Right ventricle myocardium inferior (tissue), 1 donor: ENCODE data around the gene XAF1. TPM values are rescaled to one million over a fixed set of nuclear protein-coding genes. Genes with fewer than 3 reads are reported as not detected.
"Not testable (repeated sequence)": the region's sequence is repeated elsewhere in the genome, so short reads cannot be mapped to it uniquely, and the experiment has no call there.

Source experiments
- ATAC-seq: fragments of 200-7000 bp; cut with Tn5 transposase; one replicate; pipeline ENCODE4 v1.9.1; 2020; ENCODE audit warnings: mild to moderate bottlenecking, moderate library complexity
- DNase-seq: peaks from one replicate; pipeline ENCODE4 v3.0.0; 2021; ENCODE audit errors: missing footprints
- intact Hi-C: fragments of 100-400 bp; cut with DNase I; formaldehyde crosslinking; loops from one replicate; pipeline ENCODE4 v1.11.0; 2022
- total RNA-seq: library from RNA; stranded (reverse); fragmentation: NEBNext Ultra II Directional; extraction: Animal tissue kit (Norgen Biotek cat#: 25700); gene quantifications from one replicate; pipeline ENCODE4 v1.2.1, GENCODE V29; 2021
- donor health status: DM: no; HTN: yes; CAD: no; lungs with severe emphysema.

XAF1 gene
- total RNA-seq, 1 donor from 2014 or later = 16.8 TPM

DNA sequence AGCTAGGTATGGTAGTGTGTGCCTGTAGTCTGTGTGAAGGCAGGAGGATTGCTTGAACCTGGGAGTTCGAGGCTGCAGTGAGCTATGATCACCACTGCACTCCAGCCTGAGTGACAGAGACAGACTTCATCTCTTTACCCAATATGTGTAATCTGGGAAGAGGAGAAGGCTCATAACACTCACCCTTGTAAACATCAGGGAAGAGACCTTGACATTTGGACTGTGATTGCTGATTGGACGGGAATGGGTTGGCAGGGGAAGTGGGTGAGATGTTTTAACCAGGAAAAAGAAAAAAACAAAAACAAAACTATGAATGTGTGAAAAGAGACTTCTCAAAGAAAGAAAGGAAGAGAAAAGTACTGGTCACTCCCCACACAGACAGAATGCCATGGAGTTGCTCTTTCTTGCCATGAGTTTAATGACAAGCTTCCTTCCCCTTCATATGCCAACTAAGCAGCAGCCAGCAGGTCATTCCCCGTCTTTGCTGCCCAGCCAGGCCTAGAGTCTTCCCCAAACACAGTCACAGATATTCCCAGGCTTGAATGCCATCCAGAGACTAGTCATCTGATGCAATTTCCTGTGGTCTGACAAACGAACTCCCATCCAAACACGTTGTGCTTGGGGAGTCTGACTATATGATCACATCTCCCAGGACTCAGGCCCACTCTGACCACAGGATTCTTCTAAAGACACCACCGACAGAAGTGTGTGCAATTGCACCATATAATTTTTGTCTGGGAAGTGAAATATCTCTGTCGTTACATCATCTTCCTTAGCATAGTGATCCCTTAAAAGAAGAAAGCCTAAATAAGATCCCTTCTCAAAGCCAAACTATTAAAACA, 3.6 kb upstream of the XAF1 start:
- ATAC-seq (peak; percentile 71), DNase-seq (no peak)
- intact Hi-C loops = no loop called here

DNA sequence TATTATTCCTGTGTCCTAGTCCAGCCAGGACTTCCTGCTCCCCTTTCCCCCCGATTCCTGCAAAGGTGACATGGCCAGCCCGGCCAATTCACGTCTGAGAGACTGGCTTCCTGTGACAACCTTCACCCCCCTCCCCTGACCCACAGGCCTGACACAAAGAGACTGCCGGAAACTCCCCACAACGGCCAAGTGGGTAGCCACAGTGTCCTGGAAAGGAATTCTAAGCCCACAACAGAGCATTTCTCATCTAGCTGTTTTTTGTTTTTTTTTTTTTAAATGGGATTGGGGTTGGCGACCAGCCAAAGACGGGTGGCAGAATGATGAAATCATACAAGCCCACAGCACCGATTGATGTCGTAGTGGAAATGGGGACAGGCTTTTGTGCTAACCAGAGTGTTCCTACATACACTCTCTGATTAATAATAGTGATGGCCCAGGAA, 2.8 kb upstream of the XAF1 start:
- ATAC-seq (peak; percentile 50), DNase-seq (peak; percentile 80)
- intact Hi-C loops = no loop called here

DNA sequence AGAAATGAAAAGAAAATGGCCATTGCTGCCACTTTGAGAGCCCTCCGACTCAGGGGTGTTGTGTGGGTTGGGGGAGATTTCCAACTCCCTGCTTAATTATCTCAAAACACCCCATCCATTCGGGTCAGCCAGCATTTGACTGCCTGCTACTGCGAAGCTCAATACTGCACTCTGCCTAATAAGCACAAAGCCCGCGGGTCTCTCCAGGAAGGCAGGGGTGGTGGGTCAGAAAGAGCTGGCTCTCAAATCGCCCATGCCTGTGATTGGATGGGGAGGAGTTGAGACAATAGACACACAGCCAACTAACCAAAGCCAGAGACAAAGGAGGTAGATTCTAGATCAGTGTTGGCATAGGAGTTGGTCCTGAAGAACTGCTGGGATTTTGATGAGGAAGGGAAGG, 2.3 kb upstream of the XAF1 start:
- intact Hi-C loops = no loop called here
- ATAC-seq (no peak), DNase-seq (no peak)

DNA sequence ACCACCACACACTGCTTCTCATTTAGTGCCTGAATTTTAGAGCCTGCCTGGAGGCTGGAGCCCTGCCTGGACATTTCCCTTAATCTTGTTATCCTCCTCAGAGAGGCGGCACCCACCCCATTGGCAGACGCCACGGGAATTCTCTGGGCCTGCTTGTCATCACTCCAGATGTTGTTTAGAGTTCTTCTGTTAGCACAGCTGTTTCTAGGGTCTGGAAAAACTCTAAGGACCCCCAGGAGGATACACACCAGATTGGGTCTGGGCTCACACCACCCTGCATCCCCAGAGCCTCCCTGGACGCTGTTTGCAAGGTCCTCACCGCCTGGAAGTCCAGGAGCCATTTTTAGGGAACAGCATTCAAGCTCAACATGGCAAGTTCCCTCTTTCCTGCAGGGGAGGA, 565 bp upstream of the XAF1 start:
- no peak for DNase-seq
- peak; percentile 70 for ATAC-seq
- intact Hi-C loops = no loop called here

DNA sequence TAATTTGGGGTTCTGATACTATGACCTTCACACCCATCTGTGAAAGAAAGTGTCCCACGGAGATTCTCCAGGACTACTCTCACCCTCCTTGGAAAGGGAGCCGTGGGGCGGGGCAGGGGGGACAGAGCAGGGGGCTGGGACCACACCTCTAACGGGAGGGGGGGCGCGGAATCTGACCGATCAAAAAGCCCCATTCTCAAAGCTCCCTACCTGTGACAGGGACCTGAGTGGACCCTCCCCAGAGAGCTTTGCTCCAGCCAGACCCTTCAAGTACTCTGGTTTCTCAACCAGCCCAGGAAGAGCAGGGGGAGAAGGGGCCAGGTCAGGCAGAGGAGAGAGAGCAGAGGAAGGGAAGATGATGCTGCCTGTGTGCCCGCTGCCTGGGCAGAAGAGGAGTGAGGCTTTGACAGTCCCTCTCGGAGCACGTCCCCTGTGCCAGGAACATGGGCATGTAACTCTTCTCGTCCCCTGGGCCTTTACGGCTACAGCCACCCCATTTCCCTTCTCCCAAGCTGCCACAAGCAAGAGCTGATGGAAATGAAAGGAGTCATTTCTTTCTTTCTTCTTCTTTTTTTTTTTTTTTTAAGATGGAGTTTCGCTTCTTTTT, 682 bp downstream of the XAF1 start:
- no peak for ATAC-seq
- intact Hi-C loops = no loop called here
- no peak for DNase-seq

DNA sequence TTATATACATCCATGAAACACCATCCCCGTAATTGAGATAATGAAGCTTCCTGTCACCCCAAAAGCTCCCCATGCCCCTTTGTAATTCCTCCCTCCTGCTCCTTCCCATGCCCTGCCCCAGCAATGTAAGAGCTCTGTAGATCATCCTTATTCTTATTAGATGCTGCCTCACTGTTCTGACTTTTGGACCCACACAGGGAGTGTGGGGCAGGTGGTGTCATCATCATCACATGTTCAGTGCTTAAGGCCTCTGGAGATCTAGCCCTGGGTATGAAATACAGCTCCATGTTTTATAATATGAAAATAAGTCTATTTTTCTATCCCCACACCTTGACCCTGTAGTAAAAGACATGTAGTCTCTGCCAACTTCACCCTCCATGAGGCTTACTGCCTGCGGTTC, 1.9 kb downstream of the XAF1 start:
- intact Hi-C loops = no loop called here
- DNase-seq (no peak), ATAC-seq (no peak)

DNA sequence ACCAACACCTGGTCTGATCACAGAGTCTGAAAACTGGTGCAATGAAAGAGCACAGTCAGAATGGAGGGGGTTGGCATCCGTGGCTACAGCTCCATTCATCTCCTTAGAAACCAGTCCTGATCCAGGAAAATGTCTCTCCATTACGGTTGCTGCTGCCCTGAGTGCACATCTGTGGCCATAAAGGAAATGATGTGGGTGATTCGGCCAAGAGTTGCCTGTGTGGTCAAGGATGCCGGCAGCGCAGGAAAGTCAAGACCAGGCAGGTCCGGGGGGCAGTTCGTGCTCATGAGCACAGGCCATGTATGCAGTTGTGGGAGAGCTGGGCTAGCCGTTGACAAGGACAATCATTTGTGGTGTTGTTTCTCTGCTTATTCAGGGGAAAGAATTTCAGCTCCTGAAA, 5.9 kb downstream of the XAF1 start:
- intact Hi-C loops = no loop called here
- no peak for DNase-seq
- no peak for ATAC-seq

DNA sequence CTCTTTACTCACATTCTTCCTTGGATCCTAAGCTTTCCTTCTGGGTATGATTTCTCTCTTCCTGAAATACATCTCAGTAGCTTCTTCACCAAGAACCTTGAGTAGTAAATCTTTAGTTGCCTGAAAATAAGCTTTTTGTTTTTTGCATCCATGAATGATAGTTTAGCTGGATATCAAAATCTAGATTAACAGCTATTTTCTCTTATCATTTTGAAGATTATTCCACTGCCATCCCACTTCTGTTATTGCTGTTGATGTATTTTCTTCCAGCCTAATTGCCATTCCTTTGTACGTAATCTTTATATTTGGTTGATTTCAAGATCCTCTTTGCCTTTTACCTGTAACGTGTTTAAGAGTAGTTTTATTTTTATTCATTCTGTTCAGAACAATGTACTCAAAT, 12.6 kb downstream of the XAF1 start:
- DNase-seq (no peak), ATAC-seq (no peak)
- intact Hi-C loops = no loop called here

DNA sequence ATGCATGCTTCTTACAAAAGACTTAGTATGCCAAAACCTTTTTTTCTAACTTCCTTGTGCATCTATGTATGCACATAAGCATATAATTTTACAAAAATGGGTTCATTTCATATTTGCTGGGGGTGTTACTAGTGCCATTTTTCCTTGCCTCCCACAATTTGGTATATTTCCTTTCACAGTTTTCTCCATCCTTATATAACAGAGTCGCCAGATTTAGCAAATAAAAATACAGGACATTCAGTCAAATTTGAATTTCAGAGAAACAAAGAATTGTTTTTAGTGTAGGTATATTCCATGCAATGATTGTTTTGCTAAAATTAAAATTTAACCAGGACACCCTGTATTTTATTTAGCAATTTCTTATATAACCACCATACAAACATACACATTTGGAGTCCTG, 16.2 kb downstream of the XAF1 start:
- intact Hi-C loops = no loop called here
- ATAC-seq (no peak), DNase-seq (no peak)

DNA sequence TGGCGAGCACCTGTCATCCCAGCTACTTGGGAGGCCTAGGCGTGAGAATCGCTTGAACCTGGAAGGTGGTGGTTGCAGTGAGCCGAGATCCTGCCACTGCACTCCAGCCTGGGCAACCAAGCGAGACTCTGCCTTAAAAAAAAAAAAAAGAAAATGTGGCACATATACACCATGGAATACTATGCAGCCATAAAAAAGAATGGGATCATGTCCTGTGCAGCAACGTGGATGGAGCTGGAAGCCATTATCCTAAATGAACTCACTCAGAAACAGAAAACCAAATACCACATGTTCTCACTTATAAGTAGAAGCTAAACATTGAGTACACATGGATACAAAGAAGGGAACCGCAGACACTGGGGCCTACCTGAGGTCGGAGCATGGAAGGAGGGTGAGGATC, 19.1 kb downstream of the XAF1 start:
- intact Hi-C loops, DNase-seq, ATAC-seq: not testable (repeated sequence)

DNA sequence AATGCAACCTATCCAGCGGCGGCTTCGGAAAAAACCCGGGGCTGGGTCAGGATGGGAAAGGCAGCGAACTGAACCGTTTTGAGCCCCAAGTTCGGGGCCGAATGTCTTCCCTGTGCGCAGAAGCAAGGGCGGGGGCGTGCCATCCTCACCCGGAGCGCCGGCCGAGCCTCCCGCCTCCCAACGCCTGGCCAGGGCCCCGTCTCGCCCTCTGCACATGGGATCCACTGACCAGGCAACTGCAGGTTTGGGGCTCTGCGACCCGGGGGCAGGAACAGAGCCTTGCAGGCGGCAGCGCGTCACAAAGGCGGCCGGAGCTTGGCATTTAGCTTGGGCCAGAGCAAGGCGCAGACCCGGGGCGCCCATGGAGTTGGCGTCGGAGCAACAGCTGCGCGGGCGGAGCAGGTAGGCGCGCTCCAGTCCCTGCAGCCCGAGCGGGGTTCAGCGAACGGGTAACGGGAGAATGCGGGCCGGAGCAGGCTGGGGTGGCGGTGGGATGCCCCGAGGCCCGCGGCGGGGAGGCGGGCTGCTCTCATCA, 20.1 kb downstream of the XAF1 start, which contains the start of gene FBXO39:
Gene FBXO39 (plus strand): TSS at position 345 of the 535 bp plus-strand sequence. CDS start 3,654 bp downstream, outside the sequence.
- intact Hi-C loops = no loop called here
- ATAC-seq (no peak), DNase-seq (no peak)

DNA sequence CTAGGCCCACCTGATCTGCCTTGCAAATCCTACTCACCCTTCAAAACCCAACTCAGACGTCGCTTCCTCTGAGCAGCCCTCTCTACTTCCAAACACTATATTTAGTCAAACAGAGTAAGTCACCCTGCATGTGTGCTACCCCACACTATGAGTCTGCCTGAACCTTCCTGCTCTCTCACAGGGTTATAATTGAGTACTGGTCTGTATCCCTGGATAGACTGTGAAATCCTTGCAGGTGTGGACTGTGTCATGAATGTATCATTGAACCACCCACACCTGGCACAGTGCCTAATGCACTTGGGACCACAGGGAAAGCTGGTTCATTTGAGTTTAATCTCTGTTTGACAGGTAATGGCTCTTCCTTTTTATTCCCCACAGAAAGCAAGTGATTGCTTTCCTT, 23.6 kb downstream of the XAF1 start:
- no peak for ATAC-seq
- DNase-seq = no peak
- intact Hi-C loops = no loop called here

DNA sequence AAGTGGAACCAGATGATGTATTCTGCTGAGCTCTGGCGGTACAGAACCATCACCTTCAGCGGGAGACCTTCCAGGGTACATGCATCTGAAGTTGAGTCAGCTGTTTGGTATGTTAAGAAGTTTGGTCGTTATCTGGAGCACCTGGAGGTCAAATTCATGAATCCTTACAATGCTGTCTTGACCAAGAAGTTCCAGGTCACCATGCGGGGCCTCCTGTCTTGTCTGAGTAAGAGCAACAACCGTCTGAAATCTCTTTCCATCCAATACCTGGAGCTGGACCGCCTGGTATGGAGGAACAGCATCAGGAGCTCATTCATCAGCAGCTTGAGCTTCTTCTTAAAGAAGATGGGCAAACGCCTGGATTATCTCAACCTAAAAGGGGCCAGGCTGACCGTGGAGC, 24.2 kb downstream of the XAF1 start:
- ATAC-seq (no peak), DNase-seq (no peak)
- intact Hi-C loops = no loop called here

DNA sequence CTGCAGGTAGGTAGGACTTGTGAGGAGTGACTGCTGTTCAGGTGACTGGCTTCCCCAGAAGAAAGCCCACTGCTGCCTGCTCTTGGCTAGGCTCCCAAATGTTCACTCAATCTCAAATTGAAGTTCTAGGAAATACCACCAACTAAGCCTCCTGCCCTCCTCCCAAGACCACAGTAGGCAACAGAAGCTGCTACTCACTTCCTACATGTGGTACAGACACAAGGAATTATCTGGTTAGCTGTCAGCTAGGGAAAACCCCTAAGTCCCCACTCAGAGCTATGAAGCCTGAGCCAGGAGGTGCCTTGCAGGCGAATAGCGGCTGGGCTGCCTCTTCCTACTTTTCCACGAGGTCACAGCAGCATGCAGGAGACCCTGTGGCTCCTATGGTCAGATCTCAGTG, 25.0 kb downstream of the XAF1 start:
- DNase-seq (no peak), ATAC-seq (no peak)
- intact Hi-C loops = no loop called here

DNA sequence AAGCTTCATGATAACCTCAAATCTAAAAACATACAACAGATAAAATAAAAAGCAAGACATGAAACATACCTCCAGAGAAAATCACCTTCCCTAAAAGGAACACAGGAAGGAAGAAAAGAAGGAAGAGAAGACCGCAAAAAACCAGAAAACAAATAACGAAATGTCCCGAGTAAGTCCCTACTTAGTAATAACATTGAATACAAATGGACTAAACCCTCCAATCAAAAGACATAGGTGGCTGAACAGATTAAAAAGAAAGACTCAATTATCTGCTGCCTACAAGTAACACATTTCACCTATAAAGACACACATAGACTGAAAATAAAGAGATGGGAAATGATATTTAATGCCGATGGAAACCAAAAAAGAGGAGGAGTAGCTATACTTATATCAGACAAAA, 26.4 kb downstream of the XAF1 start:
- DNase-seq = no peak
- ATAC-seq = no peak
- intact Hi-C loops = no loop called here

DNA sequence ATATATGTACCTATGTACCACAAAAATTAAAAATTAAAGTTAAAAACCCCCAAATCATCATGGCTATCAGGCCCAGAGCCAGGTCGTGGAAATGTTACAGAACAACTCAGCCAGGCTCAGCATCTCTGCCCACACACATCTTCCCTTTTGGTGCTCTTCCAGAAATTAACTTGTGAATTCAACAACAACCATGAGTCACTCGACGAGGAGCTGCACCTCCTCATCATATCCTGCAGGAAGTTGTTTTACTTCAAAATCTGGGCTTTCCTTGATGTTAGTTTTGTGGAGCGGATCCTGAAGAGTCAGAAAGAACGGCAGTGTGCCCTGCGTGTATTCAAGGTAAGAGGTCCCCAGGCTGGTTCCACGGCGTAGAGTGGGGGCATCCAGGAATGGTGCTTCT, 30.8 kb downstream of the XAF1 start:
- intact Hi-C loops = no loop called here
- no peak for DNase-seq
- no peak for ATAC-seq

DNA sequence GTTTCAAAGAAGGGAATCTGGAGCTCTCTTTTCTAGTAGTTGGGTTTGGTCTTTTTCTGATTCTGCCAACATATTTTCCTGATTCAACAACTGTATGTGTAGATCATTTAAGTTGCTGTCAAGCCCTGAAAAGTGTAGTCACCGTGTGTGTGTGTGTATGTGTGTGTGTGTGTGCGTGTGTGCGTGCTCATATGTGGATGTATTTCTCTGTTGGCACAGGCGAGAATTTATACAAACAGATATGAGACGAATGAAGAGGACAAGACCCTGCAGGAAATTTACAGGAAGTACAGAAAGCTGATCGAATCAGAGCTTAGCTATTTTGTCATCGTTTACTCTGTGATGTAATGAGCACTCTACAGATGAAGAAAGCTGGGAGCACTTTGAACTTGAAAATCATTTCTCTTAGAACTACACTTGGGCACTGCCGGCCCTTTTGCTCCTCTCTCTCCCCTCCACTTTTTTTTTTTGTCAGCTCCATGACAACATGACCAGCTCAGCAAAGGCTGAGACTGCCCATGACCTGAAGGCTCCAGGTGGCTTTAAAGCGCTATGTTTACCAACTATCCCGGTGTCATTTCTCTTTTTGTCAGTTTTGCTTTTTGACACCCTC, 31.3 kb downstream of the XAF1 start:
- no peak for ATAC-seq
- intact Hi-C loops = no loop called here
- DNase-seq = no peak

DNA sequence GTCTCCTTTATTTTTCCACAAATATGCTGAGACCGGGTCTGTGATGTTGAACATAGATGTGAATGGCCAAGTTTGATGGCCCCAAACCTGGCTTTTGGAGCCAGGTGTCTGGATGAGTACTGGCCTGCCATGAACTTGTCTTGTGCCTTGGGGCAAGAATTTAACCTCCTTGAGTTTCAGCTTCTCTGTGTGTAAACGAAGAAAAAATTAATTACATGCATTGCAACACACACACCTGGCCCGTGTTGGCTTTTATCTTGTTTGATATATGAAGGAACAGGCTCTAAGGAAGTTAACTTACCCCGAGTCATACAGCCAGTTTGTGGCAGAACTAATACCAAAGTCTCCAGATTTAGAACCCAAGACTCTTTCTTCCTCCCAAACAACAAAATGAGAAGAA, 33.3 kb downstream of the XAF1 start:
- no peak for ATAC-seq
- intact Hi-C loops = no loop called here
- DNase-seq = no peak

DNA sequence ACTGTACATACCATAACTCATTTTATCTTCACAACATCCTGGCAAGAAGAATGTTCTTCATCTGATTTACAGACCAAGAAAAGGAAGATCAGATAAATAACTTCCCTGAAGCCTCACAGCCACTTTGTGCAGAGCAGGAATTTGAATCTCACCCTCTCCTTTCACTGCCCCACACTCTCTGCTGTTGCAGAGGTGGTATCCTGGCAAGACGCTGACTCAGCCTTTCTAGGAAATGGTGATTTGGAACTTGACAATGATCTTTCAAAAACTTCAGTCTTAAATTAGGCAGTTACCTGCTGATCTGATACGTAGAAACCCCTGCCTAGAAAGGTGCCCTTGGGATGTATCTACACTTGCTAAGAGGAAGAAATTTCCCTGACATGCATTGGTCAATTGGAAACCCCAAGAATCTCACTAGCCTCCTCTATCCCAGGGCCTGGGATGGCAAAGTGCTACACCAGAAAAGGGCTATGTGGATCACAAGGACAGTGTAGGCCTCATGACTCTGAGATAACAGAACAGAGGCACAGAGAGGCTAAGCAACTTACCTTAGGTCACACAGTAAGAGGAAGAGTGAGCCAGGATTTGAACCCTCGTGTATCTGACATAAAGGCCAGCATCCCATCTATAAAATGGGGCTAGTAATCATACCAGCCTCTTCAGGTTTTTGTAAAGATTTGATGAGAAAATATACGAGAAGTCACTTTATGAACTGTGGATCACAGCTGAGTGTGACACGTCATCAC, 38.1 kb downstream of the XAF1 start:
- DNase-seq (no peak), ATAC-seq (no peak)
- intact Hi-C loops = no loop called here
